Immature natural killer cell (primary cell): ENCODE data around the gene IGF2BP2. TPM values are rescaled to one million over a fixed set of nuclear protein-coding genes. Genes with fewer than 3 reads are reported as not detected.

ENCODE experiments used
- DNase-seq, 3 donors: peaks; one replicate each; pipeline ENCODE4 v3.0.0; 2022; ENCODE audit warnings: mixed read lengths in 1 of 3
- H3K27ac Mint-ChIP-seq, 6 donors: one replicate each; pipeline ENCODE4 v1.8.0; 2020; ENCODE audit warnings: mixed read lengths in 6 of 6, mild to moderate bottlenecking in 5 of 6, inconsistent platforms in 4 of 6, moderate library complexity in 3 of 6
- H3K27me3 Mint-ChIP-seq, 3 donors: one replicate each; pipeline ENCODE4 v1.8.0; 2020 to 2021; ENCODE audit warnings: low read depth in 3 of 3, mild to moderate bottlenecking in 3 of 3, mixed read lengths in 3 of 3, moderate library complexity in 3 of 3, inconsistent platforms in 1 of 3
- H3K36me3 Mint-ChIP-seq, 3 donors: one replicate each; pipeline ENCODE4 v1.8.0; 2020; ENCODE audit warnings: mixed read lengths in 3 of 3, inconsistent platforms in 2 of 3, mild to moderate bottlenecking in 2 of 3
- H3K4me1 Mint-ChIP-seq, 2 donors: one replicate each; pipeline ENCODE4 v1.8.0; 2020; ENCODE audit warnings: inconsistent platforms in 2 of 2, mild to moderate bottlenecking in 2 of 2, mixed read lengths in 2 of 2, moderate library complexity in 1 of 2
- H3K4me3 Mint-ChIP-seq, 5 donors: one replicate each; pipeline ENCODE4 v1.8.0; 2020; ENCODE audit warnings: mild to moderate bottlenecking in 5 of 5, mixed read lengths in 5 of 5, inconsistent platforms in 3 of 5, moderate library complexity in 3 of 5
- H3K9me3 Mint-ChIP-seq, 6 donors: one replicate each; pipeline ENCODE4 v1.8.0; 2020; ENCODE audit warnings: mild to moderate bottlenecking in 6 of 6, mixed read lengths in 6 of 6, inconsistent platforms in 4 of 6, moderate library complexity in 3 of 6
- polyA plus RNA-seq, 3 donors: library from polyadenylated mRNA; unstranded; fragments of 300-500 nt; fragmentation: Illumina TruSeq; gene quantifications; one replicate each; pipeline ENCODE4 v1.2.3, GENCODE V29; 2021

The IGF2BP2 gene
- polyA plus RNA-seq, 3 donors from 2014 or later, result 0.42 to 0.86 (median 0.43) TPM

DNA sequence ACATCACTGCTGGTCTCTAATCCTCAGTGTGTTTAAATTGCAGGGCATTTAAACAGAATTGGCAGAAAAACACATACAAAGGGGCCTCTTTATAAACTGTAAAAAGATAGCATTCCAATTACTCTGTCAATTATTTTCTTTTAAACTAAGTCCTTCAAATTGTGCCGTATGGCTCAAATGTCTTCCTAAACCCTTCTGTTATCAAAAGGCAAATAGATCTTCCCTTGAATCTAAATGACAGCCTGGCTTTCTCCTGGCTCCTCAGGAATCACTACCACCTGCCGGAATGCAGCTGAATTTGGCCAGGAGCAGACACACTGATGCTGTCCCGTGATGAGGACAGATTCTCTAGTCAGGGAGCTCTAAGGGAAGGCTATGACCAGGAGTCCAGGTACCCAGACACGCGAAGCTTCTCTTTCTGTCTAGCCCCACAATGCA is 85.6 kb downstream of the IGF2BP2 start:
- H3K9me3 Mint-ChIP-seq, result no peaks in the 10 kb centered on the region
- no peak for DNase-seq

DNA sequence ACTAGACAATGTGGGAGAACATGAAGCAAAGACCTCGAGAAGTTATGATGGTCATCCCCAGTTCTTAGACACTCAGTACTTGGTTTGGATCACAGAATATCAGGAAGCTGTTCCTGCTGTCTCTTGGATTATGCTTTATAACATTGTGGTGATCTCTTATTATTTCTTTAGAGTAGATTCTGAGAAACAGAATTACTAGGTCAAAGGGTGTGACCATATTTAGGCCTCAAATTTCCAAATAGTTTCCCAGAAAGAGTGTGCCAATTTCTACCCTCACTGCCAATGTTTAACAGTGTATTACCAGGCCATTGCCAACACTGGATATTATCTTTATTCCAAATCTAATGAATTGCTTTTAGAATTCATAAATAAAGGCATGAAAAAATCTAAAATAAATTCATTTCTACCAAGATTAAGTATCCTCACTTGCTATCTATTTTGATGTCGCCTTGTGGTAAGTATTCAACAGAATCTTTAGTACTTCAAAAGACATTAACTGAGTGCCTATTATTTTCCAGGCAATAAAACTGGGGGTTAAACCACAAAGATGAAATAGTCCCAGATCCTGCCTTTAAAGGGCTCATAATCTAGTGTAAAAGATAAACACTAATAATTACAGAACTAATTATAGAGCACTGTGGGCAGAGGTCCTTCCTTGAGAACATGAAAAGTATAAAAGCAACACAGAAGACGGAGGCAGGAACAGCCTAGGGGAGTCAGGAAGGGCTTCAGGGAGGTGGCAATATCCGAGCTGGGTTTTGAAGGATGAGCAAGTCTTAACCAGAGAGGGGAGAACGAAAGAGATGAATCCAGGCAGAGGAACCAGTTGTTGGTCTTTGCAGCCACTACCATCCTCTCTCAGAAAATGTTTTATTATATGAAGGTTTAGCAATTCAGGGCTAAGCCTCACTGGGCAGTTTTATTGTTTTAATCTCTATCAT is 86.8 kb downstream of the IGF2BP2 start:
- no peaks in the 10 kb centered on the region for H3K4me1 Mint-ChIP-seq
- H3K27me3 Mint-ChIP-seq, result peaks cover 0 to 4% (median 2%) of the 10 kb centered on the region in 3 donors
- DNase-seq, result no peak
- H3K27ac Mint-ChIP-seq, result no peak overlapping the region
- no peaks in the 10 kb centered on the region for H3K36me3 Mint-ChIP-seq
- H3K4me3 Mint-ChIP-seq, result no peak overlapping the region
- H3K9me3 Mint-ChIP-seq, result no peaks in the 10 kb centered on the region

More for the DNA sequence above, 85.6 kb downstream of the IGF2BP2 start:
- no peaks in the 10 kb centered on the region for H3K4me1 Mint-ChIP-seq
- peaks cover 0 to 4% (median 0%) of the 10 kb centered on the region in 3 donors for H3K27me3 Mint-ChIP-seq
- no peak overlapping the region for H3K27ac Mint-ChIP-seq
- no peaks in the 10 kb centered on the region for H3K36me3 Mint-ChIP-seq
- H3K4me3 Mint-ChIP-seq, result no peak overlapping the region

DNA sequence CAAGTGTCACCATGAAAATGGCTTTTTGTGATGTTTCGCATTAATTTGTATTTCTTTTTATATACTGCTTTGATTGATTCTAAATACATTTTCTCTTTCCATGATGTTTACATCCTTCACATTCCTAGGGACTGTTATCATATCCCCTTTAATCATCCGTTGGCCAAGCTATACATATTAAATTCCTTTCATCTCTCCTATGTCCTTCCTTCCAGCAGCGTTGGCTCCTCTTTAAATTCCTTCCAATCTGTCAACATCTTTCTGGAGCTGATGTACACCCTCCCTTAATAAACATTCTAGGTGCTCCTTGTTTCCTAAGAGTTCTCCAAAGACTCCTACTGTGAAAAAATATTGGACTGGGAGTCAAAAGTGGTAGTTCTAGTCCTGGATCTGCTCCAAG is 87.8 kb downstream of the IGF2BP2 start:
- no peaks in the 10 kb centered on the region for H3K4me1 Mint-ChIP-seq
- no peak overlapping the region for H3K4me3 Mint-ChIP-seq
- no peak for DNase-seq
- H3K27me3 Mint-ChIP-seq, result peaks cover 0 to 4% (median 4%) of the 10 kb centered on the region in 3 donors
- no peak overlapping the region for H3K27ac Mint-ChIP-seq
- no peaks in the 10 kb centered on the region for H3K9me3 Mint-ChIP-seq
- no peaks in the 10 kb centered on the region for H3K36me3 Mint-ChIP-seq

DNA sequence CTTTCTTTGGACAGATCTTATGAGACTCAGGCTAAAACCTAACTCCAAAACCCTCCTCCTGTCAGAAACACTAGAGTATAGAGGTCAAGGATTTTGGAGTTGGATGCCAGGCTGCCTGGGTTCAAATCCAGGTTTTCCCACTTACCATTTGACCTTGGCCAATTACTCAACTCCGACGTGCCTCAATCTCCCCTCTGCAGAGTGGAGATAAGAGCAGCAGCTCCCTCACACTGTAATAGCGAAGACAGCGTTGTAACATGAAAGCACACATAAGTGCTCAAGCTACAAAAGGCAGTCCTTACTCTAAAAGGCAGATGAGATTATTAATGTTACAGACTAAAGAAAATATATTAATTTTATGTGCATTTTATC is 90.1 kb downstream of the IGF2BP2 start:
- Mint-ChIP-seq H3K9me3 (no peaks in the 10 kb centered on the region), H3K27me3 (peaks cover 0 to 7% (median 4%) of the 10 kb centered on the region in 3 donors), H3K27ac (no peak overlapping the region)

DNA sequence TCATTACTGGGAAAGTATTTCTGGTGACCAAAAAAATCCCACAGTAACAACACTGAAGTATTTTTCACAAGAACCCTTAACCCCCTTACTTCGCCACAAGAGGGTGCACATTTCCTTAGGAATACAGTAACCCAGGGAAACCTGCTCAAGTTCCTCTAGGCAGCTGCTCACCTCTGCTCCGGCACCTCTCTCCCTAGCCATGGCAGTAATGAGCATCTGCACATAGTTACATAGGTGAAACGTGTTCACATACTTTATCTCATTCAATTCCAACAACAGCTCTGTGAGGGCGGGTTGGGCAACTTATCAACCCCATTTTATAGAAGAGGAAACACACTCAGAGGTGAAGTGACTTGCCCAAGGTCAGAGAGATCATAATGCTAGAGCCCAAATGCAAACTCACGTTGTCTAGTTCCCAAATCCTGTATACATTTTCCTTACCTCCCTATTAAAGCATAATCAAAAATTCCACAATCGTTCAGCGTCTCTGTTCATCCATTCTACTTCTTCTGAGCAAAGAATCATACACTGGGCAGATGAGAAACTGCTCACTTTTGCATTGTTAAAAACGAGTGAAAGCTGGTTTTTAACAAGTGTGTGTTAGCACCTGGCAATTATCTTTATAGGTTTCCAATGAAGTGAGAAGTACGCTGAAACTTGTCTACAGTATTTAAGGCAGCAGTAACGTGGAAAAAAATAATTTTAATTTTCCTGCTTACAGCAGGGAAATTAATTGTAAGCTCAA is 90.7 kb downstream of the IGF2BP2 start:
- Mint-ChIP-seq H3K27me3 (peaks cover 0 to 8% (median 4%) of the 10 kb centered on the region in 3 donors), H3K4me3 (no peak overlapping the region), H3K27ac (no peak overlapping the region), H3K36me3 (no peaks in the 10 kb centered on the region), H3K4me1 (no peaks in the 10 kb centered on the region), H3K9me3 (no peaks in the 10 kb centered on the region)
- DNase-seq, result no peak

More for the DNA sequence above, 90.1 kb downstream of the IGF2BP2 start:
- DNase-seq, result no peak
- no peaks in the 10 kb centered on the region for H3K4me1 Mint-ChIP-seq
- no peak overlapping the region for H3K4me3 Mint-ChIP-seq
- no peaks in the 10 kb centered on the region for H3K36me3 Mint-ChIP-seq

DNA sequence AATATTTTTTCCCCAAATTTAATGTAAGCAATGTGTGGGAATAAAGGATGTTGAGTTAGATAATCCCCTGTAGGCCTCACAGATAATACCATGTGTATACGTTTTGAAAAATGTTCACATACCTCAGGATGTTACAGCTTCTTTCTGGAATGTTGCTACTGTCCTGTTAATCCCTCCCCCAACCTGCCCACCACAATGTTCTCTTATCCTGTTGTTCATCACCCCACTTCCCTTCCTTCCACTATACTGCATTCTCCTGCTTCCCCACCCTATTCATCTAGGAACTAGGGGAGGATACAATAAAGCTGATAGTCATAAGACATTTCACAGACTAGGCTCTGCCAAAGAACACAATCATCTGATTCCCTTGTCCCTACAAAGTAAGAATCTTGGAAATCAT is 92.1 kb downstream of the IGF2BP2 start:
- Mint-ChIP-seq H3K27me3 (peaks cover 0 to 8% (median 5%) of the 10 kb centered on the region in 3 donors), H3K9me3 (no peaks in the 10 kb centered on the region), H3K4me3 (no peak overlapping the region), H3K4me1 (no peaks in the 10 kb centered on the region), H3K27ac (no peak overlapping the region), H3K36me3 (no peaks in the 10 kb centered on the region)
- DNase-seq, result no peak

DNA sequence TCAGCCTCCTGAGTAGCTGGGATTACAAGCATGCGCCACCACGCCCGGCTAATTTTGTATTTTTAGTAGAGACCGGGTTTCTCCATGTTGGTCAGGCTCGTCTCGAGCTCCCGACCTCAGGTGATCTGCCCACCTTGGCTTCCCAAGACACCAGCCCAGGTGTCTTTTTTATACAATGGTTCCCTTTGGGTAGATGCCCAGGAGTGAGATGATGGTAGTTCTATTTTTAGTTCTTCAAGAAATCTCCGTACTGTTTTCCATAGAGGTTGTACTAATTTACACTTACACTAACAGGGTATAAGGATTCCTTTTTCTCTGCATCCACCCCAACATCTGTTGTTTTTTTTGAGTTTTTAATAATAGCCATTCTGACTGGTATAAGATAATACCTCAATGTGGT is 94.3 kb downstream of the IGF2BP2 start:
- Mint-ChIP-seq H3K9me3 (no peaks in the 10 kb centered on the region), H3K4me3 (no peak overlapping the region), H3K36me3 (no peaks in the 10 kb centered on the region), H3K27me3 (peaks cover 0 to 8% (median 5%) of the 10 kb centered on the region in 3 donors), H3K27ac (no peak overlapping the region), H3K4me1 (no peaks in the 10 kb centered on the region)
- no peak for DNase-seq

DNA sequence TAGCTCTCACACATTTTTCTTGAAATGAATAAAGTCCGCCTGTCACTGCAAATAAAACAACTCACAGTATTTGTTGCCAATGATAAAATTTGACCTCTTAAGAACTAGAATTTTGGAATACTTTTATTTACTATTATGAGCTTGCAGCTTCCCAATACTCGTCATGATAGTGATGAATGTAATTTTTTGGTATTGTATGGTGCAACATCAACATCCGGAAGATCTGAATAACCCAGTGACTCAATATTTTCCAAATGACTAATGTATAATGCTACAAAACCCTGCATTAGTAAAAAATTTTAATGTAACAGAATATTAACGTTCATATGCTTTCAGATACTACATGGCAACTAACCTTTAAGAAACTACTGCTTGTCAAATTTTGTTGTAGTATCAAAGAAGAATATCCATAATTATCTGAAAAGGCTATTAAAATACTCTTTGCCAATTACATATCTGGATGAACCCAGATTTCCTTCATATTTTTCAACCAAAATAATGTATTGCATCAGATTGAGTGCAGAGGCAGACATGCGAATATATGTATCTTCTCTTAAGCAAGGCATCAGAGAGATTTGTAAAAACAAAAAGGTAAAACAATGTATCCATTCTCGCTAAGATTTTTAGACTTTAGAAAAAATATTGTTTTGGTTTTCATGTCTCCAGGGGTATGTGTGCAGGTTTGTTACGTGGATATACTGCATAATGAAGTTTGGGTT is 95.3 kb downstream of the IGF2BP2 start:
- Mint-ChIP-seq H3K4me3 (no peak overlapping the region), H3K9me3 (no peaks in the 10 kb centered on the region), H3K27me3 (peaks cover 0 to 8% (median 5%) of the 10 kb centered on the region in 3 donors), H3K36me3 (no peaks in the 10 kb centered on the region), H3K27ac (no peak overlapping the region), H3K4me1 (no peaks in the 10 kb centered on the region)
- DNase-seq, result no peak

DNA sequence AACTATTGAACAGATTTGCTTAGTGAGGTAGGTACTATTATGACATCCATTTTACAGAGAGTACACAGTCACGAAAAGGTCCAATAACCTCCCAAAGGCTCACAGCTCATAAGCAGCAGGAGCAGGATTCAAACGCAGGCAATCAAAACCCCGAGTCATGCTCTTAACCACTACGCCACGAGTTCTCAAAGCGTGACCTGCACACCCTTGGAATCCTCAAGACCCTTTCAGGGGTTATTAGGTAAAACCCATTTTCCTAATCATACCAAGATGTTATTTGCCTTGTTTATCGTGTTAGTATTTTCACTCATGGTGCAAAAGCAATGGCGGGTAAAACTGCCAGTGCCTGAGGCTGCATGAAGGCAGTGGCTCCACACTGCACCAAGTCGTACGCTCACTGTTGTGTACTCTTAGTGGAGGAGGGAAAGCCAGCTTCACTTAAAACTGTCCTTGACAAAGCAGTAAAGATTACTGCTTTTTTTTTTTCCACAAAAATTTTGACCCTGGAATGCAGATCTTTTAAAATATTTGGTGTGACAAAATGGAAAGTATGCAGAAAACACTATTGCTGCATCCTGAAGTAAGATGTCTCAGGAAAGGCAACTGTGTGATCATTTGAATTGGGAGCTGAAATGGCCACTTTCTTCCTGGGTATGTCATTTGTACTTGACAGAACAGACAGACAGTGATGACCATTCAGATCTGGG is 96.1 kb downstream of the IGF2BP2 start:
- H3K4me1 Mint-ChIP-seq, result no peaks in the 10 kb centered on the region
- no peak overlapping the region for H3K27ac Mint-ChIP-seq
- no peaks in the 10 kb centered on the region for H3K9me3 Mint-ChIP-seq
- H3K36me3 Mint-ChIP-seq, result no peaks in the 10 kb centered on the region
- H3K4me3 Mint-ChIP-seq, result no peak overlapping the region
- DNase-seq, result no peak
- peaks cover 0 to 10% (median 5%) of the 10 kb centered on the region in 3 donors for H3K27me3 Mint-ChIP-seq

DNA sequence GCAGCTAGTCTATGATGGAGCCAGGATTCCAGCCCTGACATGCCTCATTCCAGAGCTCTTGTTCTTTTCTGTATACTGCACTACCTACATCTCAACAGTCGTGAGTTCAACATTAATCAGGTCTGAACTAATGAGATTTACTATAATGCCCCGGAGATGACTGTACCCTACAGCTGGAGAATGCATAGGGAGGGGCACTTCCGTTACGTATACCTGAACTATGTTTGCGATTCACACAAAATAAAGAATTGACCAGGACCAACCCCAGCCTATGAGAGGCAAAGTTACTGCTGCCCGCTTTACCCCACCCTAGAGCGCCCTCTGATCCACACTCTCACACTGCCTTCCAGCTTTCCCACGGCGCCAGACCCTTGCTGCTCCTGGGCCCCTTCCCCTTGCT is 97.0 kb downstream of the IGF2BP2 start:
- Mint-ChIP-seq H3K27me3 (peaks cover 0 to 10% (median 2%) of the 10 kb centered on the region in 3 donors), H3K4me3 (no peak overlapping the region), H3K27ac (no peak overlapping the region), H3K9me3 (no peaks in the 10 kb centered on the region), H3K36me3 (no peaks in the 10 kb centered on the region), H3K4me1 (no peaks in the 10 kb centered on the region)
- no peak for DNase-seq

DNA sequence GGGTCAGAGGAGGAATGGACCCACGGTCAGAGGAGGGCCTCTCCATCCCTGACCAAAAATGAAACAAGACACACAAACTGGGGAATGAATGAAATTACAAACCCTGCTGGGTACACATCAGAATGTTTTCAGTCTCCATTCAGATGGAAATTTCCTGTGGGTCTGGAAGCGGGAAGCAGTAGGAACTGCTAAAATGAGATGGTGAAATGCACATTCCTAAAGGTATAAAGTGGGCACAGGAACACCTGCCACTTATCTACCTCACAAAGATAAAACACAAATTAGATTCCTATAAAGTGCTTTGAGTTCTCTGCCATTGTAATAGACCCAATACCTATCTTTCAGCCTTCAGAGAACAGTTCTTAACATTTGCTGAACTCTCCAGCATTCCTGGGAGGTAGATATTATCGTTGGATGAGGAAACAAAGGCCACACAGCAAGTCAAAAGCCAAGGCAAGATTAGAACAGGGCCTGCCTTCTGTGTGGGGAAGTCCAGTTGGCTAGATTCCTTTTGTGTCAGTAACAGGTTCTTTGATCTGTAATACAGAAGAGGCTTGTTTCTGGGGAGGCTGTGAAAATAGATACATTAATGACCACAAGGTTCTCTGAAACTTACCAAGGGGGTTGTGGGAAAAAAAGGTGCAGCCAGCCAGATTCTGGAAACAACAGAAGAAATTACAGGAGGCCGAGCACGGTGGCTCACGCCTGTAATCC is 98.4 kb downstream of the IGF2BP2 start:
- H3K36me3 Mint-ChIP-seq, result no peaks in the 10 kb centered on the region
- no peaks in the 10 kb centered on the region for H3K4me1 Mint-ChIP-seq
- no peaks in the 10 kb centered on the region for H3K9me3 Mint-ChIP-seq
- no peak overlapping the region for H3K27ac Mint-ChIP-seq
- no peak overlapping the region for H3K4me3 Mint-ChIP-seq
- no peak for DNase-seq
- H3K27me3 Mint-ChIP-seq, result peaks cover 0 to 12% (median 4%) of the 10 kb centered on the region in 3 donors

DNA sequence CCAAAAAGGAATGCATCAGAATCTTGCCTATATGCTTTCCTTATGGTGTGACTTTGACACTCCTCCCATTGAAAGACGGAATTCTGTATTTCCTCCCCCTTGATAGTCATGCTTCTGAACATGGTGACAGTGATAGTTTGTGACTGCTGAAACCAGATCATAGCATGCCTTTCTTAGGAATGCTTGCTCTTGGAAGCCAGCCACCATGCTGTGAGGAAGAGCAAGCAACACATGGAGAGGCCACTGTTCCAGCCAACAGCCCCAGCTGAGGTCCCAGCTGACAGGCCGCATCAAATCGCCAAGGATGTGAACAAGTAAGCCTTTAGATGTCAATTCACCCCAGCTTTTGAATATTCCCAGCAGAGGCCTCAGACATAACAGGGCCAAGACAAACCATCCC is 100.1 kb downstream of the IGF2BP2 start:
- Mint-ChIP-seq H3K4me3 (no peak overlapping the region), H3K27ac (no peak overlapping the region), H3K9me3 (no peaks in the 10 kb centered on the region), H3K4me1 (no peaks in the 10 kb centered on the region), H3K27me3 (peaks cover 0 to 6% (median 4%) of the 10 kb centered on the region in 3 donors), H3K36me3 (no peaks in the 10 kb centered on the region)
- no peak for DNase-seq

DNA sequence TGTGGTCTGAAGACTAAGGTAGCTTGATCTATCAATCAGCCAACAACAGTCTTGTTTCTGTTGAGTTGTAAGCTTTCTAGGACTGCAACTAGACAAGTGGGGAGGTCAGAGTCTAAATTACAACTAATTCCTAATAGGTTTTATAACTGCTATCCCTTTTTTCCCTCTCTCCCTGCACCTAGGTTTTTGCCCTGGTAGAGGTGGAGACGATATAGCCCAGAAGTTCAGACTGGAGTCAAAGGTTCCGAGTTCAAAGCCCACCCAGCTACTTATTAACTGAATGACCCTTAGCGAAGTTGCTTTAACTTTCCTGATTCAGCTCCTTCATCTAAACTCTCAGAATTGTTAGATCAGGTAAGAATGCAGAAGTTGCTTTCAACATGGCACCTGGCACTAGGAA is 100.6 kb downstream of the IGF2BP2 start:
- Mint-ChIP-seq H3K9me3 (no peaks in the 10 kb centered on the region), H3K4me1 (no peaks in the 10 kb centered on the region), H3K27me3 (peaks cover 2 to 4% (median 4%) of the 10 kb centered on the region in 3 donors)

More for the DNA sequence above, 100.6 kb downstream of the IGF2BP2 start:
- H3K36me3 Mint-ChIP-seq, result no peaks in the 10 kb centered on the region
- H3K27ac Mint-ChIP-seq, result no peak overlapping the region
- DNase-seq, result no peak
- H3K4me3 Mint-ChIP-seq, result no peak overlapping the region
